Smooth muscle cell (in vitro differentiated cells): Measurements from ENCODE around the gene MSI2. TPM values are rescaled to one million over a fixed set of nuclear protein-coding genes. Genes with fewer than 3 reads are reported as not detected.

Experiments used
- DNase-seq: peaks from one replicate; lab custom pipeline; 2025; ENCODE audit not compliant: unreplicated experiment; lab: John Stamatoyannopoulos, UW
- H2AFZ ChIP-seq: fragments of 200-600 bp; sonication (generic); 2 replicates; pipeline ENCODE4 v1.6.0; 2016; ENCODE audit warnings: antibody characterized with exemption, low read depth, mild to moderate bottlenecking
- H3F3A ChIP-seq: fragments of 200-600 bp; sonication (generic); 2 replicates; pipeline ENCODE4 v1.6.0; 2017; ENCODE audit warnings: antibody characterized with exemption, low read depth
- H3K27ac ChIP-seq: fragments of 200-600 bp; sonication (generic); 2 replicates; pipeline ENCODE4 v1.5.1; 2016; ENCODE audit warnings: low read depth, mild to moderate bottlenecking
- H3K27me3 ChIP-seq: fragments of 200-600 bp; sonication (generic); 2 replicates; pipeline ENCODE4 v1.6.1; 2016; ENCODE audit warnings: low read depth, mild to moderate bottlenecking
- H3K36me3 ChIP-seq: fragments of 200-600 bp; sonication (generic); 2 replicates; pipeline ENCODE4 v1.5.1; 2016; ENCODE audit warnings: low read depth
- H3K4me1 ChIP-seq: fragments of 200-600 bp; sonication (generic); 2 replicates; pipeline ENCODE4 v1.5.1; 2016; ENCODE audit warnings: low read depth
- H3K4me2 ChIP-seq: fragments of 200-600 bp; sonication (generic); 2 replicates; pipeline ENCODE4 v1.6.0; 2016; ENCODE audit warnings: mild to moderate bottlenecking
- H3K4me3 ChIP-seq: fragments of 200-600 bp; sonication (generic); 2 replicates; pipeline ENCODE4 v1.5.1; 2016; ENCODE audit warnings: mild to moderate bottlenecking
- H3K79me2 ChIP-seq: fragments of 200-600 bp; sonication (generic); 2 replicates; pipeline ENCODE4 v1.6.0; 2016; ENCODE audit warnings: low read depth, mild to moderate bottlenecking
- H3K9ac ChIP-seq: fragments of 200-600 bp; sonication (generic); 2 replicates; pipeline ENCODE4 v1.6.0; 2016; ENCODE audit warnings: low read depth
- H3K9me3 ChIP-seq: fragments of 200-600 bp; sonication (generic); replicated peaks from 2 replicates; pipeline ENCODE4 v1.5.1; 2016; ENCODE audit warnings: low read depth
- H4K20me1 ChIP-seq: fragments of 200-600 bp; sonication (generic); 2 replicates; pipeline ENCODE4 v1.6.0; 2016; ENCODE audit warnings: low read depth
- CTCF ChIP-seq: fragments of 200-600 bp; sonication (generic); IDR thresholded peaks from 2 replicates; pipeline ENCODE4 v1.5.1; 2017; ENCODE audit warnings: borderline replicate concordance, mild to moderate bottlenecking, antibody characterized with exemption; ENCODE audit not compliant: insufficient read depth, poor library complexity, severe bottlenecking
- WGBS: methylation state at CpG from one replicate; pipeline ENCODE4 v1.1.7; 2016; ENCODE audit warnings: low lambda C conversion rate; 5-methylcytosine and 5-hydroxymethylcytosine counted together
- polyA plus RNA-seq: library from polyadenylated mRNA; unstranded; fragments of >200 nt; fragmentation: Nextera tagmentation; extraction: Ambion mirVana; gene quantifications from 2 replicates; pipeline ENCODE4 v1.2.1, GENCODE V29; 2016
- total RNA-seq: library from RNA; depleted of rRNA; stranded (reverse); fragments of >200 nt; gene quantifications from 2 replicates; pipeline ENCODE4 v1.2.3, GENCODE V29; 2014

Gene MSI2
- total and polyA plus RNA-seq, 2 experiments from 2014 or later = 5.7 to 36.5 TPM

- H3K27me3 ChIP-seq = no peaks in the 10 kb centered on the region
- H3K36me3 ChIP-seq = no peaks in the 10 kb centered on the region
- H3K79me2 ChIP-seq = no peaks in the 10 kb centered on the region
- 89% methylated on average over 4 of the region's 4 CpGs for WGBS
- no peak overlapping the region for H3K9ac ChIP-seq
- no peak overlapping the region for H3K4me2 ChIP-seq
- H3K9me3 ChIP-seq = no peaks in the 10 kb centered on the region
- no peak for DNase-seq
- no peak overlapping the region for H3K27ac ChIP-seq
- no peaks in the 10 kb centered on the region for H4K20me1 ChIP-seq
- no peak overlapping the region for H3K4me3 ChIP-seq
- no peak for TF ChIP-seq CTCF
- H3F3A ChIP-seq = no peaks in the 10 kb centered on the region
- no peak overlapping the region for H2AFZ ChIP-seq
- no peaks in the 10 kb centered on the region for H3K4me1 ChIP-seq
Measured at GRCh38 chr17:57228911-57229310, 27.4 kb upstream of the MSI2 start.

- TF ChIP-seq CTCF = no peak
- WGBS = 90% methylated on average over 2 of the region's 2 CpGs
- Histone ChIP-seq H3K79me2 (no peaks in the 10 kb centered on the region), H3K4me3 (no peak overlapping the region), H2AFZ (no peak overlapping the region), H3K36me3 (no peaks in the 10 kb centered on the region), H3K27me3 (no peaks in the 10 kb centered on the region), H3K4me1 (no peaks in the 10 kb centered on the region), H4K20me1 (no peaks in the 10 kb centered on the region), H3K27ac (no peak overlapping the region), H3K4me2 (no peak overlapping the region), H3F3A (no peaks in the 10 kb centered on the region), H3K9me3 (no peaks in the 10 kb centered on the region), H3K9ac (no peak overlapping the region)
- no peak for DNase-seq
Measured at GRCh38 chr17:57234061-57234738, 22.1 kb upstream of the MSI2 start.

- WGBS = 42% methylated on average over 1 of the region's 1 CpG
- no peaks in the 10 kb centered on the region for H3K9me3 ChIP-seq
- no peaks in the 10 kb centered on the region for H4K20me1 ChIP-seq
- DNase-seq = no peak
- H3K4me1 ChIP-seq = no peaks in the 10 kb centered on the region
- no peak overlapping the region for H3K4me3 ChIP-seq
- no peaks in the 10 kb centered on the region for H3K27me3 ChIP-seq
- no peak overlapping the region for H3K4me2 ChIP-seq
- no peak overlapping the region for H3K27ac ChIP-seq
- no peak for TF ChIP-seq CTCF
- H3K9ac ChIP-seq = no peak overlapping the region
- H3F3A ChIP-seq = no peaks in the 10 kb centered on the region
- H2AFZ ChIP-seq = no peak overlapping the region
- no peaks in the 10 kb centered on the region for H3K36me3 ChIP-seq
- H3K79me2 ChIP-seq = no peaks in the 10 kb centered on the region
Measured at GRCh38 chr17:57234739-57235092, 21.6 kb upstream of the MSI2 start.

GRCh38 chr17:57235124-57235523 lies 21.2 kb upstream of the MSI2 start:
- no peaks in the 10 kb centered on the region for H4K20me1 ChIP-seq
- DNase-seq = no peak
- H3K27ac ChIP-seq = no peak overlapping the region
- no peak for TF ChIP-seq CTCF
- H3K4me2 ChIP-seq = no peak overlapping the region
- no peaks in the 10 kb centered on the region for H3K79me2 ChIP-seq
- no peaks in the 10 kb centered on the region for H3K9me3 ChIP-seq
- no peak overlapping the region for H2AFZ ChIP-seq
- H3F3A ChIP-seq = no peaks in the 10 kb centered on the region
- WGBS = 76% methylated on average over 6 of the region's 6 CpGs
- no peaks in the 10 kb centered on the region for H3K36me3 ChIP-seq
- H3K4me3 ChIP-seq = no peak overlapping the region
- no peaks in the 10 kb centered on the region for H3K27me3 ChIP-seq
- H3K4me1 ChIP-seq = no peaks in the 10 kb centered on the region
- no peak overlapping the region for H3K9ac ChIP-seq
